ENCODE measurements around the gene UBE2K.

DNA sequence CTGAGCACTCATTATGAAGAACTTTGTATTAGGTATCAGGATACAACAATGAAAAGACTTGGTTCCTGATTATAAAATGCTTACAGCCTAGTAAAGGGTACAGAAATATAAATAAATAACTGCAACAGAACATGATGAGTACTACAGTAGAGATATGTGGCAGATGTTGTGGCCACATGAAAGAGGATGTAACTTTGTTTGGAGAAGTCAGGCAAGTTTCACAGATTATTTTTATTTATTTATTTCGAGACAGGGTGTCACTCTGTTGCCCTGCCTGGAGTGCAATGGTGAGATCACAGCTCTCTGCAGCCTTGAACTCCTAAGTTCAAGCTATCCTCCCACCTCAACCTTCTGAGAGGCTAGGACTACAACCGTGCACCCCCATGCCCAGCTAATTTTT, 15.8 kb upstream of the UBE2K start:
- TF ChIP-seq EZH2 (IDR thresholded peaks at IDR 0.05; ENCODE audit: insufficient read depth, poor library complexity, severe bottlenecking) (no peak), EZH2phosphoT487 (IDR thresholded peaks at IDR 0.05; ENCODE audit: insufficient read depth, low read depth) (no peak)
